ENCODE results near the gene C18orf54.
A peak's percentile ranks its signal among the peaks of the same experiment; 100 is the strongest.

Gene C18orf54

GRCh38 chr18:54387631-54388030, 29.9 kb downstream of the C18orf54 start:
- DNase-seq, result no peak

GRCh38 chr18:54388203-54389142, 30.8 kb downstream of the C18orf54 start:
- no peak for DNase-seq

- DNase-seq, result no peak
Observed at GRCh38 chr18:54389143-54389505, 31.4 kb downstream of the C18orf54 start.

GRCh38 chr18:54390838-54391237, 33.1 kb downstream of the C18orf54 start:
- no peak for DNase-seq

GRCh38 chr18:54392543-54393023, 34.9 kb downstream of the C18orf54 start:
- DNase-seq, result peak; percentile 56

GRCh38 chr18:54393648-54394294, 36.1 kb downstream of the C18orf54 start:
- no peak for DNase-seq

GRCh38 chr18:54396760-54397159, 39.1 kb downstream of the C18orf54 start:
- DNase-seq, result no peak

- DNase-seq, result no peak
Observed at GRCh38 chr18:54405290-54405689, 47.6 kb downstream of the C18orf54 start.

GRCh38 chr18:54411781-54412180, 54.1 kb downstream of the C18orf54 start:
- no peak for DNase-seq

GRCh38 chr18:54415086-54415485, 57.4 kb downstream of the C18orf54 start:
- no peak for DNase-seq

GRCh38 chr18:54416436-54416835, 58.7 kb downstream of the C18orf54 start:
- DNase-seq, result no peak

GRCh38 chr18:54423831-54424230, 66.1 kb downstream of the C18orf54 start:
- no peak for DNase-seq

- DNase-seq, result no peak
Observed at GRCh38 chr18:54426085-54426665, 68.5 kb downstream of the C18orf54 start.
